SK-N-SH treated with all-trans-retinoic acid at 6 μM for 48 hours (cell line): Measurements from ENCODE around the gene LRRC55.

Experiments used
- ATAC-seq: fragments of 200-7000 bp; cut with Tn5 transposase; 3 replicates; pipeline ENCODE4 v1.9.1; 2020; ENCODE audit warnings: mild to moderate bottlenecking, moderate library complexity
- BACH2 ChIP-seq: fragments of 250-450 bp; sonication (Bioruptor Pico); IDR thresholded peaks from 2 replicates; pipeline ENCODE4 v1.9.0; 2021; ENCODE audit warnings: mild to moderate bottlenecking, borderline replicate concordance
- CREB5 ChIP-seq: fragments of 250-450 bp; sonication (Bioruptor Pico); IDR thresholded peaks from 2 replicates; pipeline ENCODE4 v1.5.1; 2020; ENCODE audit warnings: low read depth, mild to moderate bottlenecking, moderate library complexity
- CSDC2 ChIP-seq: fragments of 250-450 bp; sonication (Bioruptor Pico); IDR thresholded peaks from 2 replicates; pipeline ENCODE4 v1.5.0; 2020; ENCODE audit warnings: mild to moderate bottlenecking, moderate library complexity
- ESRRG ChIP-seq: fragments of 250-450 bp; sonication (Bioruptor Pico); IDR thresholded peaks from 2 replicates; pipeline ENCODE4 v1.6.1; 2021; ENCODE audit warnings: mild to moderate bottlenecking
- OSR1 ChIP-seq: fragments of 250-450 bp; sonication (Bioruptor Pico); IDR thresholded peaks from 2 replicates; pipeline ENCODE4 v1.8.0; 2022; ENCODE audit warnings: moderate library complexity, mild to moderate bottlenecking, inconsistent platforms
- POU6F1 ChIP-seq: fragments of 250-450 bp; sonication (Bioruptor Pico); IDR thresholded peaks from 2 replicates; pipeline ENCODE4 v1.8.0; 2021; ENCODE audit warnings: low read depth, mild to moderate bottlenecking, moderate library complexity, borderline replicate concordance
- RARB ChIP-seq: fragments of 250-450 bp; sonication (Bioruptor Pico); IDR thresholded peaks from 2 replicates; pipeline ENCODE4 v1.8.0; 2021; ENCODE audit warnings: mild to moderate bottlenecking, moderate library complexity
- SNAI2 ChIP-seq: fragments of 250-450 bp; sonication (Bioruptor Pico); IDR thresholded peaks from 2 replicates; pipeline ENCODE4 v1.5.0; 2020; ENCODE audit warnings: mild to moderate bottlenecking, moderate library complexity
- TCF4 ChIP-seq: fragments of 250-450 bp; sonication (Bioruptor Pico); IDR thresholded peaks from 2 replicates; pipeline ENCODE4 v1.8.0; 2021; ENCODE audit warnings: mild to moderate bottlenecking, moderate library complexity, borderline replicate concordance
- TOX ChIP-seq: fragments of 250-450 bp; sonication (Bioruptor Pico); IDR thresholded peaks from 2 replicates; pipeline ENCODE4 v1.8.0; 2021; ENCODE audit warnings: mild to moderate bottlenecking, moderate library complexity, borderline replicate concordance
- TSHZ2 ChIP-seq: fragments of 250-450 bp; sonication (Bioruptor Pico); IDR thresholded peaks from 2 replicates; pipeline ENCODE4 v1.5.0; 2020; ENCODE audit warnings: mild to moderate bottlenecking, moderate library complexity
- ZFP30 ChIP-seq: fragments of 450-650 bp; formaldehyde crosslinking; IDR thresholded peaks from 2 replicates; pipeline ENCODE4 v1.5.0; 2022; ENCODE audit warnings: mild to moderate bottlenecking, moderate library complexity
- ZNF70 ChIP-seq: fragments of 450-650 bp; formaldehyde crosslinking; IDR thresholded peaks from 2 replicates; pipeline ENCODE4 v1.5.0; 2020; ENCODE audit warnings: mild to moderate bottlenecking, moderate library complexity
- ZNF8 ChIP-seq: fragments of 450-650 bp; formaldehyde crosslinking; IDR thresholded peaks from 2 replicates; pipeline ENCODE4 v1.5.0; 2020; ENCODE audit warnings: mild to moderate bottlenecking, moderate library complexity

Gene LRRC55

GRCh38 chr11:57239348-57239747 lies 57.6 kb downstream of the LRRC55 start:
- TF ChIP-seq OSR1 (CRISPR knock-in tag), result no peak
- ATAC-seq, result no peak

GRCh38 chr11:57240007-57240406 lies 58.3 kb downstream of the LRRC55 start:
- no peak for TF ChIP-seq SNAI2 (CRISPR knock-in tag)
- TF ChIP-seq POU6F1 (CRISPR knock-in tag), result no peak
- no peak for TF ChIP-seq ESRRG (CRISPR knock-in tag)
- TF ChIP-seq CSDC2, result no peak
- no peak for TF ChIP-seq TSHZ2 (CRISPR knock-in tag)
- TF ChIP-seq RARB (CRISPR knock-in tag), result no peak
- TF ChIP-seq ZFP30, result no peak
- no peak for TF ChIP-seq ZNF70
- TF ChIP-seq ZNF8 (CRISPR knock-in tag), result no peak
- no peak for TF ChIP-seq TCF4 (CRISPR knock-in tag)
- TF ChIP-seq CREB5, result no peak
- ATAC-seq, result no peak

GRCh38 chr11:57240757-57241156 lies 59.0 kb downstream of the LRRC55 start:
- ATAC-seq, result peak; percentile 51
- peak; percentile 75 for TF ChIP-seq TSHZ2 (CRISPR knock-in tag)
- TF ChIP-seq TOX (CRISPR knock-in tag), result no peak
- 0 out of 2 replicates have a peak, but pooled peaks have one; percentile 38 for TF ChIP-seq ZNF70
- no peak for TF ChIP-seq OSR1 (CRISPR knock-in tag)
- no peak for TF ChIP-seq SNAI2 (CRISPR knock-in tag)
- TF ChIP-seq TCF4 (CRISPR knock-in tag), result peak; percentile 85
- no peak for TF ChIP-seq BACH2
